8988T (cell line): Measurements from ENCODE around the gene LMF1.

Experiments
- DNase-seq: peaks from one replicate; pipeline ENCODE4 v3.0.0; 2011

LMF1 gene

GRCh38 chr16:1002399-1003166, 31.8 kb upstream of the LMF1 start:
- peak; percentile 77 for DNase-seq

- DNase-seq = no peak
These were observed 30.3 kb upstream of the LMF1 start for GRCh38 chr16:1001096-1001495.

- no peak for DNase-seq
These were observed 29.8 kb upstream of the LMF1 start for GRCh38 chr16:1000608-1001007.

- no peak for DNase-seq
These were observed 28.9 kb upstream of the LMF1 start for GRCh38 chr16:999677-1000076.

GRCh38 chr16:998615-999014, 27.8 kb upstream of the LMF1 start:
- DNase-seq = no peak

- DNase-seq = no peak
These were observed 27.4 kb upstream of the LMF1 start for GRCh38 chr16:998211-998610.

- peak; percentile 84 for DNase-seq
These were observed 26.8 kb upstream of the LMF1 start for GRCh38 chr16:997440-998051.

GRCh38 chr16:996681-997080, 25.9 kb upstream of the LMF1 start:
- no peak for DNase-seq

- no peak for DNase-seq
These were observed 25.0 kb upstream of the LMF1 start for GRCh38 chr16:995783-996182.

GRCh38 chr16:995087-995486, 24.3 kb upstream of the LMF1 start:
- no peak for DNase-seq

GRCh38 chr16:993731-994130, 22.9 kb upstream of the LMF1 start:
- no peak for DNase-seq

GRCh38 chr16:991773-992172, 21.0 kb upstream of the LMF1 start:
- DNase-seq = no peak

- no peak for DNase-seq
These were observed 20.6 kb upstream of the LMF1 start for GRCh38 chr16:991345-991744.

GRCh38 chr16:990516-991291, 19.9 kb upstream of the LMF1 start:
- DNase-seq = no peak

- no peak for DNase-seq
These were observed 18.6 kb upstream of the LMF1 start for GRCh38 chr16:989354-989814.

GRCh38 chr16:988471-989353, 17.9 kb upstream of the LMF1 start:
- DNase-seq = no peak

- DNase-seq = no peak
These were observed 17.1 kb upstream of the LMF1 start for GRCh38 chr16:987906-988305.

GRCh38 chr16:986925-987582, 16.3 kb upstream of the LMF1 start:
- no peak for DNase-seq

GRCh38 chr16:986411-986810, 15.6 kb upstream of the LMF1 start:
- no peak for DNase-seq

GRCh38 chr16:985646-986400, 15.0 kb upstream of the LMF1 start:
- DNase-seq = no peak
